Endometrial microvascular endothelial cells (primary cell): ENCODE data around the gene XPO5. TPM values are rescaled to one million over a fixed set of nuclear protein-coding genes. Genes with fewer than 3 reads are reported as not detected.

Experiments
- in situ Hi-C: cut with HindIII; loops from 2 replicates; pipeline ENCODE4 v1.10.0; 2017; ENCODE audit warnings: low sequenced_read_pairs, low pct_unique_long_range_greater_than_20kb; ENCODE audit errors: inconsistent ontology term
- total RNA-seq: library from RNA; depleted of rRNA; stranded (reverse); fragments of >200 nt; gene quantifications from one replicate; pipeline ENCODE4 v1.2.3, GENCODE V29; 2015; ENCODE audit errors: inconsistent ontology term

XPO5 gene
- total RNA-seq, 1 donor from 2014 or later: 37.4 TPM

DNA sequence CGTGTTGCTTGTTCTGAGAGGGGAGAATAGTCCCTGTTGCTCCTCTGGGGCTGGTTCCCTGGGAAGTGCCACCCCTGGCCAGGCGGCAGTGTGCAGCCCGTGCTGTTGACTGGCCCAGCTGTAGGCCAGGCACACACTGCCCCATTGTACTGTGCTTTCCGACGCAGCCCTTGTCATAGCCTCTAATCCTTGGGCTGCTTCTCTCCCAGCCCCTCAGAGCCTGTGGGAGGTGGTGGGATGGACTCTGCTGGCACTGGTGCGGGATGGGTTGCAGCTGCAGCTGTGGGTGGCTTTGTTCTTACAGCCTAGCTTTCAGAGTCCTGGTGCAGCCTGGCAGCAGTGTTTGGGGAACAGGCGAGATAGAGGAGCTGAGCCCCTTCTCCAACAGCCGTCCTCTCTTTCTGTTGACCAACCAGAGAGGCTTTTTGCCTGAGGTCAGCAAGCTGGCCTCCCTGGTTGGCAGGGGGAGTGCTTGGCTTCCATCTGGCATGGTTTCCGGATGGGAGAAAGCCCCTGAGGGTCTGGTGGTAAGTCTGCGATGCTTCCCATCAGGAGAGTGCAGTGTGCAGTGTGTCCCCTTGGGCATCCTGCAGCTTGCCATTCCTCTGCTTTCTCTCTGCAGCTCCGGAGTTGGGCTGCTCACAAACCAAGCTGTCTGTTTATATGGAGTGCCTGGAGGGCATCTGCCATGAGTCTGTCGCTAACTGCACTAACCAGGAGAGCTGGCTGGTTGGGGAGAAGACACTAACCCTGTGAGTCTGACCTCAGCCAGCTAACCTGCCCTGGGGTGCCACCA is 86.4 kb downstream of the XPO5 start:
- in situ Hi-C loops: no loop called here

DNA sequence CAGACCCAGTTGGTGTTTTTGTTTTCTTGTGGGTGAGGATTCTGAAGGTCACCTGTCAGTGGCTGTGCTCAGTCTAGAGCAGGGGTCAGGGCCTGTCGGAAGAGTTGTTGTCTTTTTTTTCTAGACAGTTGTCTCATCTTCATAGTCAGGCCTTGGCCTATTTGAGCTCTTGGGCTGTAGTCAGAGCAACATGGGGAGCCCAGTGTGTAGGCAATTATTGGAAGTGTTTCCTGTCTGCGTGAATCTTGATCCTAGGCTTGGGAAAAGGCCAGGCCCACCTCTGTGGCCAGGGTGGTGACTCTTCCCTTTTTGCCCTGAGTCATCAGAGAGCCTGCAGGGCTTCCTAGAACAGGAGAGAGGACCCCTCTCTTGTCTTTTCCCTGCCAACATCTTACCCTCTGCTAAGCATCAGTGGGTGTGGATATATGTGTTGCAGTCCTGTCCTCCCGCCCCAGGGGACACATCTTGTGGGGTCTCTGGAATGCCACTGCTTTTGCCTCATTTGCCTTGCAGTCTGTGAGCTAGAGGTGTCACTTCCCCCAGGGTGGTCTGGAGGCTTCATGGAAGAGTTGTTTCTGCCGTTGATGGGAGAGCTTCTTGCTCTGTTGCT is 87.1 kb downstream of the XPO5 start:
- in situ Hi-C loops: no loop called here

DNA sequence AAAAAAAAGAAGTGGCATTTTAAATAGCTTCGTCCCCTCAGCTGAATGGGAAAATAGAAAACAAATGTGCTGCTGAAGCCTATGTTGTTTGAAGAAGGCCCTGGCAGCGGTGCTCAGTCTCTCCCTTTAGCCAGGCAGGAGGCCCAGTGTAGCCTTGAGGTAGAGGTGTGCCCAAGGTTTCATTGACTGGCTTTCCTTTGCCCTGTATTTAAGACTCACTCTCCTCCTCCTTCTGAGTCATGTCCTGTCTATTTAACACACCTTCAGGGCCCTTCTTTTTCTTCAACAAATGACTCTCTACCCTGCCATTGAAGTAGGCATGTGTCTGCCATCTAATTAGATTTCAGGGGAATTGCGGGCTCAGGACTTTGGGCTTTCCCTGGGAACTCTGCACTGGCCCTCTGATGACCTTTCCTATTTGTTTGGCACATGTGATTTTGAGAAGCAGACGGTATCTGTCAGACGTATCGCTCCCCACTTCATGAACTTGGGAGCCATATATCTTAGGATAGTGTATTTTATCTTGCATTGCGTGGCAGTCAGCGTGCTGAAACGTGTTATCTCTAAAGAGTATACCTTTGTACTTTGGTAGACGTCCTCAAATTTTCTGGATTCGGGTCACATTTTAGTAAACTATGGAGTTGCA is 94.1 kb downstream of the XPO5 start:
- in situ Hi-C loops: no loop called here

DNA sequence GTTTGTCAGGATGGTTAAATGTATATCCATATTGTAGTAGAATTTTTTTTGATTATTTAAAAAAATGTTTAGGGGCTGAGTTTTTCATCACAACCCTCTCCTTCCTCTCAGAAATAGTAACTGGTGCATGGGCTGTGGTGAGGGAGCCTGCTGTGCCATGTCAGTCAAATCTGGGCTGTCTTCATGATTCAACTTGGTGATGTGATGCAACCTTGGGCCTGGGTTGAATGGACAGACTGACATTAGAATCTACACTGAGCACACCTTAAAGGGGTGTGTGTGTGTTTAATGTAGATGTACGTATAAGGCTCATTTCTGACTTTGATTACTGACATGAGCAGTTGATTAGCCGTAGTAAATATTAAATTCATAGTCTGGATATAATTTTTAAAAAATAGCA is 94.8 kb downstream of the XPO5 start:
- in situ Hi-C loops: no loop called here

DNA sequence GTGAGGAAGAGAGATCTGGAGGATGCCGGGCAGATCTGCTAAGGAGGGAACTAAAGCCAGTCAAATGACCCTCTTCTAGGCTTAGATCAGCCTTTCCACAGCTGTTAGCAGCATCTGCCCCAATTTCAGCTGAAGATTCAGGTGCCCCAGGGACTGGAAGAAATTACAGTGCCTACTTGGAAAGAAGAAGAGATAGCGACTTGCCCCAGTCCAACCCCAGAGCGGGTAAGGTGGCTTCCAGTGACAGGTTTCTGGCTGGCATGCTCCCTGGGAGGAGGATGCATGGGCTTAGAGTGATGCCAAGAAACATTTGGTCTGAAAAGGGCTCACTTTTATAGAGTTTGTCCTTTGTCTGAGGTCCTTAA is 97.8 kb downstream of the XPO5 start:
- in situ Hi-C loops: no loop called here

DNA sequence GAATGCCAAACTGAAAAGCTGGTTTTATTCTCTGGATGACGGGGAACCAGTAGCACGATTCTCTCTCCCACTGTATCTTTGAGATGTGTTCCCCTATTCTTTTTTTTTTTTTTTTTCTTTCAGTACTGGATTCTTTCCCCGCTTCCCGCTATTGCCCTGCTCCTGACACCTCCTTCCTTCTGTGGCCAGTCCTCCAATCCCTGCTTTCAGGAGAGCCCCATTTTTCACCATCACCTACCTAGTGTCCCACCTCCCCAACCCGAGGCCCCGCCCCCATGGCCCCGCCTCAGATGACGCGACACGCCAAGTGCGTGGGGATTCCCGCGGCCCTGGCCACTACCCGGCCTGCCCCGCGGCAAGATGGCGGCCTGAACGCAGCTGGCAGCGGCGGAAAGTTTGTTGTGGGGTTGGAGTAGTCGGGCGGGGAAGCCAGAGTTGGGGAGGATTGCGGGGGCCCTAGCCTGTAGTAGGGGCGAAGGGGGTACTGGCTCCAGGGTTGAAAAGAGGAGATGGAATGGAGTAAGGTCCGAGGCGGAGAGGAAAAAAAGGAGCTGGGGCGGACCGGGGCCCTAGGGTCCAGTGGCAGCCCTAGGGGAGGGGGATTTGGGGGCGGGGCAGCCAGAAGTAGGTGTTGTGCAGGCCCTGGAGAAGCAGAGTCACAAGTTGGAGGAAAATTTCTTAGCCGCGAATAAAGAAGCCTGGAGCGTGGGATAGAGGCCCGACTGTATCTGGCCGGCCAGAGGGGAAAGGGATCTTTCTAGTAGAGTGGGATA is 98.4 kb downstream of the XPO5 start, which contains the start of gene TJAP1:
TJAP1 (plus strand) TSS at position 336 of the 773 bp plus-strand sequence. CDS start 21,432 bp downstream, outside the sequence.
- in situ Hi-C loops: no loop called here

DNA sequence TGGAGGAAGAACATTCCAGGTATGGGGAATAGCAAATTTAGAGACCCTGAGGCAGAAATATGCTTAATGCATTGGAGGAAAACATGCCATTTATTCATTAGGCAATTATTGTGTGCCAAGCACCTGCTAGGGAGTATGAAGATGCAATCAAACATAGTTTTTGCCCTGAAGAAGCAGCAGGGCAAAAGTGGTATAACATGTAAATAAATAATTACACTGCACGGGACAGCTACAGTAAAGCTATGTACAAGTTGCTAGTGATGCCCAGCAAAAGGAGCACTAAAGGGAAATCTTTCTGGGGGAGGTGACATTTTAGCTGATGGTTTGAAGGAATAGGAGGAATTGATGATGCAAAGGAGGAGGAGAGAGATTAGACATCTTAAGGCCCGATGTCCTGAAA is 99.1 kb downstream of the XPO5 start:
- in situ Hi-C loops: no loop called here

DNA sequence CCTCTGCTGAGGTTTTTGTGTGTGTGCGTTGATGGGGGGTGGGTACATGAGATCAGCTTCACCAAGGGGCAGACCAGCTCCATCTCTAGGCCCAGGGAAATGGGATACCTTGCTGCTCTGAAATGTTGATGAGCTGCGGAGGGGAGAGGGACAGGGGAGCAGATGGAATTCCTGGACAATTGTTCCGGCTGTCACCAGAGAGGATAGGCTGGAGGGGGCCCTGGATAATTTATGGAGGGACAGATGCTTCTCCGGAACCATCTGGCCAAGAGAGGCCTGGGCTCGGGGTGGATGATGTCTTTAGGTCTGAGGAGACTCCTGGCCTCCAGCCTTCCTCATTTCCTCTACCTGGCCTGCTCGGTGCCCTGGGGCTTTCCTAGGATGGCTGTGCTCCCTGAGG is 100.3 kb downstream of the XPO5 start:
- in situ Hi-C loops: no loop called here

DNA sequence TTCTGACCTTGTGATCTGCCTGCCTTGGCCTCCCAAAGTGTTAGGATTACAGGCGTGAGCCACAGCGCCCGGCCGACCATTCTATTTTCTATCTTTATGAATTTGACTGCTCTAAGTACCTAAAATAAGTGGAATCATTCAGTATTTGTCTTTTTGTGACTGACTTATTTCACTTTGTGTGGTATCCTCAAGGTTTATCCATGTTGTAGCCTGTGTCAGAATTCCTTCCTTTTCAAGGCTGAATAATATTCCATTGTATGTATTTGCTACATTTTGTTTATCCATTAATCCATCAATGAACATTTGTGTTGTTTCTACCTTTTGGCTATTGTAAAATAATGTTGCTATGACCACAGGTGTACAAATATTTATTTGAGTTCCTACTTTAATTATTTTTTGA is 103.3 kb downstream of the XPO5 start:
- in situ Hi-C loops: no loop called here

Other genes starting within 250 kb of the XPO5 start
- 8.8 TPM for gene ZNF318, start 206.4 kb downstream of the XPO5 start, total RNA-seq
- gene ABCC10, start 148.5 kb downstream of the XPO5 start, total RNA-seq: 14.8 TPM
- gene DLK2, start 120.5 kb downstream of the XPO5 start, total RNA-seq: not detected
- 18.9 TPM for gene TJAP1, start 98.5 kb downstream of the XPO5 start, total RNA-seq
- not detected for gene LRRC73, start 65.7 kb downstream of the XPO5 start, total RNA-seq
- 102 TPM for gene YIPF3, start 59.1 kb downstream of the XPO5 start, total RNA-seq
- gene POLR1C, start 58.9 kb downstream of the XPO5 start, total RNA-seq: 43.9 TPM
- gene POLH, start 147 bp upstream of the XPO5 start, total RNA-seq: 25.6 TPM
- 62.5 TPM for gene GTPBP2, start 53.2 kb upstream of the XPO5 start, total RNA-seq
- 43.9 TPM for gene MAD2L1BP, start 59.8 kb upstream of the XPO5 start, total RNA-seq
- gene RSPH9, start 69.0 kb upstream of the XPO5 start, total RNA-seq: not detected
- 32.7 TPM for gene MRPS18A, start 111.8 kb upstream of the XPO5 start, total RNA-seq
- 12.4 TPM for gene VEGFA, start 194.2 kb upstream of the XPO5 start, total RNA-seq